SK-N-SH (cell line): ENCODE measurements around the gene GCNT2. TPM values are rescaled to one million over a fixed set of nuclear protein-coding genes. Genes with fewer than 3 reads are reported as not detected.

Source experiments
- CTCF ChIA-PET: fragments of 300-600, 350-600 bp; formaldehyde crosslinking; extraction: SDS; loops from one replicate; lab custom pipeline; 2021; lab: Yijun Ruan, JAX
- POLR2A ChIA-PET: fragments of 350-600 bp; sonication (Branson Sonifier 250); formaldehyde crosslinking; extraction: SDS; loops from one replicate; lab custom pipeline; 2020; ENCODE audit warnings: antibody characterized with exemption, inconsistent platforms; lab: Yijun Ruan, JAX
- DNase-seq: peaks from one replicate; pipeline ENCODE4 v3.0.0; 2012
- H2AFZ ChIP-seq: fragments of 200-600 bp; sonication (generic); 2 replicates; pipeline ENCODE4 v1.8.1; 2016; ENCODE audit warnings: antibody characterized with exemption, mild to moderate bottlenecking, low read depth
- H3F3A ChIP-seq: fragments of 200-600 bp; sonication (generic); replicated peaks from 2 replicates; pipeline ENCODE3; 2016; ENCODE audit warnings: antibody characterized with exemption, mild to moderate bottlenecking; ENCODE audit not compliant: insufficient read depth
- H3K27ac ChIP-seq, 2 experiments: fragments of 200-500 bp in 1 of 2; fragments of 200-600 bp in 1 of 2; sonication (Bioruptor generic) in 1 of 2; sonication (generic), shearing (Covaris generic) in 1 of 2; 2 replicates each; pipeline versions ENCODE4 v1.5.1 to v1.6.1; 2014 to 2016; ENCODE audit warnings: low read depth in 2 of 2, inconsistent platforms in 1 of 2, low read length in 1 of 2, mild to moderate bottlenecking in 1 of 2, mixed read lengths in 1 of 2
- H3K27me3 ChIP-seq: fragments of 200-600 bp; sonication (generic), shearing (Covaris generic); 2 replicates; pipeline ENCODE4 v1.6.1; 2016; ENCODE audit warnings: mixed run types; ENCODE audit not compliant: insufficient read depth
- H3K36me3 ChIP-seq, 2 experiments: fragments of 200-500 bp in 1 of 2; fragments of 200-600 bp in 1 of 2; sonication (Bioruptor generic) in 1 of 2; sonication (generic) in 1 of 2; replicated peaks in 1 of 2; 2 replicates each; pipeline versions ENCODE3 to v1.5.1; 2014 to 2016; ENCODE audit warnings: low read length in 1 of 2, mild to moderate bottlenecking in 1 of 2; ENCODE audit not compliant: insufficient read depth in 2 of 2, control insufficient read depth in 1 of 2
- H3K4me1 ChIP-seq, 2 experiments: fragments of 200-500 bp in 1 of 2; fragments of 200-600 bp in 1 of 2; sonication (Bioruptor generic) in 1 of 2; sonication (generic), shearing (Covaris generic) in 1 of 2; 2 replicates each; pipeline versions ENCODE4 v1.5.1 to v1.6.1; 2014 to 2016; ENCODE audit warnings: low read depth in 1 of 2, low read length in 1 of 2, mixed run types in 1 of 2; ENCODE audit not compliant: insufficient read depth in 2 of 2, control insufficient read depth in 1 of 2
- H3K4me2 ChIP-seq: fragments of 200-600 bp; sonication (generic), shearing (Covaris generic); 2 replicates; pipeline ENCODE4 v1.6.1; 2017; ENCODE audit warnings: mixed run types
- H3K4me3 ChIP-seq, 2 experiments: fragments of 200-500 bp in 1 of 2; fragments of 200-600 bp in 1 of 2; sonication (Bioruptor generic) in 1 of 2; sonication (generic), shearing (Covaris generic) in 1 of 2; 2 replicates each; pipeline versions ENCODE4 v1.5.1 to v1.8.1; 2014 to 2016; ENCODE audit warnings: low read depth in 2 of 2, inconsistent platforms in 1 of 2, low read length in 1 of 2, mild to moderate bottlenecking in 1 of 2, mixed read lengths in 1 of 2, moderate library complexity in 1 of 2
- H3K79me2 ChIP-seq: fragments of 200-600 bp; sonication (generic); 2 replicates; pipeline ENCODE4 v1.8.1; 2017; ENCODE audit warnings: mild to moderate bottlenecking; ENCODE audit not compliant: insufficient read depth
- H3K9ac ChIP-seq: fragments of 200-600 bp; sonication (generic); 2 replicates; pipeline ENCODE4 v1.6.1; 2017; ENCODE audit warnings: mixed run types
- H3K9me2 ChIP-seq: fragments of 200-600 bp; sonication (generic); 2 replicates; pipeline ENCODE4 v1.6.1; 2017; ENCODE audit warnings: mixed run types
- H3K9me3 ChIP-seq: fragments of 200-600 bp; sonication (generic); 2 replicates; pipeline ENCODE4 v1.6.1; 2017; ENCODE audit warnings: mixed run types, mild to moderate bottlenecking, moderate library complexity
- H4K20me1 ChIP-seq: fragments of 200-600 bp; sonication (generic); 2 replicates; pipeline ENCODE4 v1.6.1; 2017; ENCODE audit warnings: mild to moderate bottlenecking, mixed run types; ENCODE audit not compliant: insufficient read depth
- CHD2 ChIP-seq: fragments of 150-350 bp; IDR thresholded peaks from 2 replicates; pipeline ENCODE4 v1.6.1; 2018; ENCODE audit warnings: low read length; ENCODE audit not compliant: partially characterized antibody
- EZH2phosphoT487 ChIP-seq: fragments of 200-600 bp; sonication (generic); IDR thresholded peaks from 2 replicates; pipeline ENCODE4 v1.6.1; 2017; ENCODE audit warnings: low read depth, mixed run types, mild to moderate bottlenecking, antibody characterized with exemption, moderate library complexity, borderline replicate concordance
- FOSL2 ChIP-seq: IDR thresholded peaks from 2 replicates; pipeline ENCODE4 v1.4.0; 2012; ENCODE audit warnings: low read depth, mild to moderate bottlenecking, moderate library complexity, borderline replicate concordance
- FOXJ3 ChIP-seq: sonication (generic); formaldehyde crosslinking; IDR thresholded peaks from 2 replicates; pipeline ENCODE4 v1.5.1; 2020; ENCODE audit warnings: mild to moderate bottlenecking, missing genetic modification reagents
- GATA2 ChIP-seq: sonication (generic); formaldehyde crosslinking; IDR thresholded peaks from 2 replicates; pipeline ENCODE4 v1.5.0; 2020; ENCODE audit warnings: mild to moderate bottlenecking, missing genetic modification reagents
- IRF3 ChIP-seq: fragments of 150-350 bp; IDR thresholded peaks from 2 replicates; pipeline ENCODE4 v1.6.1; 2016; ENCODE audit warnings: mild to moderate bottlenecking, low read depth, low read length
- JUND ChIP-seq: IDR thresholded peaks from 2 replicates; pipeline ENCODE4 v1.4.0; 2012
- MXI1 ChIP-seq: IDR thresholded peaks from 2 replicates; pipeline ENCODE4 v1.6.1; 2012; ENCODE audit warnings: mild to moderate bottlenecking, low read depth, low read length, improper control_type of control experiment
- NFIC ChIP-seq: IDR thresholded peaks from 2 replicates; pipeline ENCODE4 v1.4.0; 2012; ENCODE audit warnings: borderline replicate concordance
- NRF1 ChIP-seq: IDR thresholded peaks from 2 replicates; pipeline ENCODE4 v1.6.1; 2012; ENCODE audit warnings: low read depth, mild to moderate bottlenecking, low read length
- PBX3 ChIP-seq: IDR thresholded peaks from 2 replicates; pipeline ENCODE4; 2012
- POLR2AphosphoS5 ChIP-seq: IDR thresholded peaks from 2 replicates; pipeline ENCODE4 v1.6.1; 2012; ENCODE audit warnings: low read depth, low read length
- RAD21 ChIP-seq: IDR thresholded peaks from 2 replicates; pipeline ENCODE4 v1.6.1; 2012; ENCODE audit warnings: mild to moderate bottlenecking, low read length
- RCOR1 ChIP-seq: fragments of 150-350 bp; IDR thresholded peaks from 2 replicates; pipeline ENCODE4 v1.6.1; 2017; ENCODE audit warnings: antibody characterized with exemption, low read length
- REST ChIP-seq: IDR thresholded peaks from 2 replicates; pipeline ENCODE4 v1.6.1; 2012; ENCODE audit warnings: mild to moderate bottlenecking, low read depth, low read length, moderate library complexity
- TAF1 ChIP-seq: IDR thresholded peaks from 2 replicates; pipeline ENCODE4 v1.6.1; 2012; ENCODE audit warnings: low read depth, mild to moderate bottlenecking, low read length, moderate library complexity, borderline replicate concordance
- TCF12 ChIP-seq: IDR thresholded peaks from 2 replicates; pipeline ENCODE4 v1.4.0; 2012
- USF2 ChIP-seq: fragments of 150-350 bp; IDR thresholded peaks from 2 replicates; pipeline ENCODE4 v1.6.1; 2017; ENCODE audit warnings: antibody characterized with exemption, low read length, low read depth, borderline replicate concordance
- YY1 ChIP-seq: IDR thresholded peaks from 2 replicates; pipeline ENCODE4 v1.4.0; 2012; ENCODE audit warnings: low read depth, mild to moderate bottlenecking
- ZBTB33 ChIP-seq: IDR thresholded peaks from 2 replicates; pipeline ENCODE4 v1.4.0; 2012; ENCODE audit warnings: low read depth, borderline replicate concordance
- WGBS: methylation state at CpG from one replicate; pipeline ENCODE4 v1.1.6; 2017; ENCODE audit warnings: low lambda C conversion rate; 5-methylcytosine and 5-hydroxymethylcytosine counted together
- polyA plus RNA-seq, 3 experiments: library from polyadenylated mRNA; depleted of rRNA; stranded (reverse); fragments of >200 nt; gene quantifications; 2 replicates each; pipeline ENCODE4 v1.2.3, GENCODE V29; 2012

The GCNT2 gene
- polyA plus RNA-seq, 1 of the 3 experiments (the other 2 are of a cell fraction): 0.13 TPM

GRCh38 chr6:10535193-10535592, 14.0 kb downstream of the GCNT2 start:
- DNase-seq: no peak
- Histone ChIP-seq H3K4me1 (no peaks in the 10 kb centered on the region), H3K79me2 (no peaks in the 10 kb centered on the region), H3K27me3 (no peaks in the 10 kb centered on the region), H3K9ac (no peak overlapping the region), H3K27ac (no peak overlapping the region), H3K9me3 (no peaks in the 10 kb centered on the region), H3K4me3 (no peak overlapping the region), H3F3A (no peaks in the 10 kb centered on the region), H3K4me2 (no peak overlapping the region), H3K9me2 (no peaks in the 10 kb centered on the region), H2AFZ (no peak overlapping the region), H3K36me3 (no peaks in the 10 kb centered on the region), H4K20me1 (no peaks in the 10 kb centered on the region)
- TF ChIP-seq FOSL2 (no peak), FOXJ3 (CRISPR knock-in tag) (no peak), YY1 (no peak), EZH2phosphoT487 (no peak), NFIC (no peak), JUND (no peak), NRF1 (no peak)
- WGBS: 36% methylated on average over 1 of the region's 1 CpG
- POLR2A ChIA-PET: no interaction called here
- CTCF ChIA-PET: no interaction called here

- Histone ChIP-seq H3K27me3 (no peaks in the 10 kb centered on the region), H3K9me3 (no peaks in the 10 kb centered on the region), H3K4me1 (no peaks in the 10 kb centered on the region), H3F3A (no peaks in the 10 kb centered on the region), H2AFZ (no peak overlapping the region), H3K27ac (no peak overlapping the region), H3K9ac (no peak overlapping the region), H4K20me1 (no peaks in the 10 kb centered on the region), H3K9me2 (no peaks in the 10 kb centered on the region), H3K4me2 (no peak overlapping the region)
- POLR2A ChIA-PET: no interaction called here
- no peak for DNase-seq
- TF ChIP-seq ZBTB33: no peak
- no peak for TF ChIP-seq RCOR1
- no peak for TF ChIP-seq USF2
- no peak for TF ChIP-seq IRF3
- TF ChIP-seq RAD21: no peak
- TF ChIP-seq GATA2 (CRISPR knock-in tag): no peak
- TF ChIP-seq PBX3: no peak
- TF ChIP-seq NFIC: no peak
- TF ChIP-seq FOSL2: no peak
- TF ChIP-seq TCF12: no peak
- TF ChIP-seq REST: no peak
- no peak for TF ChIP-seq MXI1
- TF ChIP-seq EZH2phosphoT487: no peak
- no peak for TF ChIP-seq POLR2AphosphoS5
- TF ChIP-seq CHD2: no peak
- no peak for TF ChIP-seq YY1
- no peak for TF ChIP-seq TAF1
- TF ChIP-seq JUND: no peak
- TF ChIP-seq, all 33 proteins: peak for 0
- H3K36me3 ChIP-seq: no peaks in the 10 kb centered on the region
- CTCF ChIA-PET: no interaction called here
- no peaks in the 10 kb centered on the region for H3K79me2 ChIP-seq
- WGBS: 78% methylated on average over 5 of the region's 5 CpGs
- no peak overlapping the region for H3K4me3 ChIP-seq
These were observed 16.6 kb downstream of the GCNT2 start for GRCh38 chr6:10537726-10538125.
